ENCODE results near the gene TXNDC16. TPM values are rescaled to one million over a fixed set of nuclear protein-coding genes. Genes with fewer than 3 reads are reported as not detected.

The TXNDC16 gene
- total and polyA plus RNA-seq, 8 donors, result 6.2 to 22.0 (median 15.2) TPM

GRCh38 chr14:52400846-52401245 lies 151.5 kb downstream of the TXNDC16 start:
- Histone ChIP-seq H3K4me3 (no peak overlapping the region), H3K4me1 (peaks cover 0 to 17% of the 10 kb centered on the region in 2 donors), H3K9me3 (no peaks in the 10 kb centered on the region), H3K36me3 (no peaks in the 10 kb centered on the region), H3K27ac (no peak overlapping the region), H3K27me3 (peaks cover 0 to 11% of the 10 kb centered on the region in 2 donors)
- intact Hi-C loops (cut with DNase I), result no loop called here
- DNase-seq, result no peak
- no peak for TF ChIP-seq CTCF (IDR thresholded peaks at IDR 0.05)
- no peak for ATAC-seq

- Histone ChIP-seq H3K4me3 (no peak overlapping the region), H3K27ac (no peak overlapping the region), H3K4me1 (peaks cover 0 to 18% of the 10 kb centered on the region in 2 donors), H3K36me3 (no peaks in the 10 kb centered on the region), H3K9me3 (no peaks in the 10 kb centered on the region), H3K27me3 (peaks cover 0 to 11% of the 10 kb centered on the region in 2 donors)
- ATAC-seq, result peak; percentile 73
- DNase-seq, result peak in 1 of 4 donors; percentile 30
- no peak for TF ChIP-seq CTCF (IDR thresholded peaks at IDR 0.05)
- intact Hi-C loops (cut with DNase I), result no loop called here
Observed at GRCh38 chr14:52399921-52400595, 152.2 kb downstream of the TXNDC16 start.

GRCh38 chr14:52399104-52399503 lies 153.2 kb downstream of the TXNDC16 start:
- no peaks in the 10 kb centered on the region for H3K9me3 ChIP-seq
- no peak overlapping the region for H3K4me3 ChIP-seq
- TF ChIP-seq CTCF (IDR thresholded peaks at IDR 0.05), result no peak
- no peak for ATAC-seq
- H3K27me3 ChIP-seq, result peaks cover 0 to 9% of the 10 kb centered on the region in 2 donors
- intact Hi-C loops (cut with DNase I), result no loop called here
- peaks cover 0 to 18% of the 10 kb centered on the region in 2 donors for H3K4me1 ChIP-seq
- H3K36me3 ChIP-seq, result no peaks in the 10 kb centered on the region
- no peak for DNase-seq
- no peak overlapping the region for H3K27ac ChIP-seq

- H3K4me1 ChIP-seq, result peaks cover 0 to 18% of the 10 kb centered on the region in 2 donors
- no peaks in the 10 kb centered on the region for H3K9me3 ChIP-seq
- H3K27ac ChIP-seq, result no peak overlapping the region
- no peaks in the 10 kb centered on the region for H3K27me3 ChIP-seq
- ATAC-seq (no peak), DNase-seq (no peak)
- no peak for TF ChIP-seq CTCF (IDR thresholded peaks at IDR 0.05)
- no peak overlapping the region for H3K4me3 ChIP-seq
- intact Hi-C loops (cut with DNase I), result no loop called here
- no peaks in the 10 kb centered on the region for H3K36me3 ChIP-seq
Observed at GRCh38 chr14:52397844-52398243, 154.5 kb downstream of the TXNDC16 start.

GRCh38 chr14:52395728-52396127 lies 156.6 kb downstream of the TXNDC16 start:
- H3K27me3 ChIP-seq, result no peaks in the 10 kb centered on the region
- TF ChIP-seq CTCF (IDR thresholded peaks at IDR 0.05), result no peak
- ATAC-seq, result peak; percentile 54
- no peaks in the 10 kb centered on the region for H3K9me3 ChIP-seq
- intact Hi-C loops (cut with DNase I), result no loop called here
- H3K27ac ChIP-seq, result peak overlapping the region in 1 of 2 donors; percentile 41
- no peaks in the 10 kb centered on the region for H3K36me3 ChIP-seq
- H3K4me3 ChIP-seq, result no peak overlapping the region
- DNase-seq, result no peak
- H3K4me1 ChIP-seq, result peaks cover 0 to 7% of the 10 kb centered on the region in 2 donors

Measured in left lung (tissue), 10 donors.